NOMO-1 (cell line): ENCODE results near the gene MAN1A2.
A peak's percentile ranks its signal among the peaks of the same experiment; 100 is the strongest.

Source experiments
- DNase-seq, 2 experiments: peaks; one replicate each; lab custom pipeline; 2025; ENCODE audit not compliant: unreplicated experiment in 2 of 2; lab: John Stamatoyannopoulos, UW

MAN1A2 gene

DNA sequence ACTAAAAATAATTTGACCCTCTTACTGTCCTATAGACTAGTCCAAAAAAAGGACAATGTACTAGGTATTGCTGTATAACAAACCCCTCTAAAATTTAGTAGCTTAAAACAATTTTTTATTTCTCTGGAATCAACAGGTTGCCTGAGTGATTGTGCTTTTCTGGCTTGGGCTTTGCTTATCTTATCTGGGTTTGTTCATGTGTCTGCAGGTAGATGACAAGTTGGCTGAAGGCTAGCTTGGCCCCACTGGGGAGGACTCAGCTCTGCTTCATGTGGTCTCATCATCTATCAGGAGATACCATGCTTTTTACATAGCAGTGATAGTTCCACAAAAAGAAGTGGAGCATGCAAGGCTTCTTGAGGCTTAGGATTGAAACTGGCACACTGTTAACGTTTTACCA is 114.2 kb downstream of the MAN1A2 start:
- DNase-seq: no peak

DNA sequence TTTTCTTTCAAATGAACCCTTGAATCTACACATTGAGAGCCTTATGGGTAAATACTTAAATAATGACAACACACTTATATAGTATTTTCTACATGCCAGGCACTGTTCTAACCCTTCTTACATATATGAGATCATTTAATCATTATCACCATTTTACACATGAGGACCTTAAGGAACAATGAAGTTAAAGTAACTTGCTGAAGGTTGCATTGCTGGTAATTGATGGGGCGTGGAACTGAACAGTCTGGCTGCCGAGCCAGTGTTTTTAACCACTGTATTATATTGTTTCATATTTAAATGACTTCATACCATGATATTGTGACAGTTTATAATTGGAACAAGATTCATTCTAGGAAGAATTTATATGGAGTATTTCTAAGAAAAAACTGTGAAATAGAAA is 126.7 kb downstream of the MAN1A2 start:
- no peak for DNase-seq

DNA sequence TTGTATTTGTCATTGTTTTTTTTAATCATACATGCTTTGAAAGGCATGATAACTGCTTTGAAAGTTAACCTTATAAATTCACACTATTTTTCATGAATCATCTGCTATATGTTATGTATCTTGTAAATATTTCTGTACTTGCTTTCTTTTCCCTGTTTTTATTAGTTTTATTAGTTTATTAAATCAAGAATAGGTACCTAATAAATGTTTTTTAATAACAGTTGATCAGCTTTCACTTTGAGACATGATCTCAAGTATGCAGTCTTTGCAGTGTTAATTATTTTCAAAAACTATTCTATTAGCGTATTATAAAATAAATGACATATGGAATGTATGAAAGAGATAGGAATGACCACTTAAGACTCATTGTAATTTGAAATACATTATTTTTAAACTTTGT is 127.8 kb downstream of the MAN1A2 start:
- no peak for DNase-seq

DNA sequence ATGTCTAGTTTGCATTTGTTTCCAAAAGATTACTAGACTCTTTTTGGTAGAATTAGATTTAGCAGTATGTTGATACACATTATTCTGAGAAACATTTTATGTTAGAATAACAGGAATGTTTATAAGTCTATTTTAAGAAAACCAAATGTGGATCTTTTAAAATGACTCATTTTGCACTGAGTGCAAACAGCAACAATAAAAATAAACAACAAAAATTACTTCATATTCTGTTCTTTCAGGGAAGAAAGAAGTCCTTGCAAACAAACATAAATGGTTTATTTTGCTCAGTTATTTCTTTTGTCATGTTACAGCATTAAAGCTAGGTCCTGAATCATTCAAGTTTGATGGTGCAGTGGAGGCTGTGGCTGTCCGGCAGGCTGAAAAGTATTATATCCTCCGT is 131.8 kb downstream of the MAN1A2 start:
- DNase-seq: no peak

DNA sequence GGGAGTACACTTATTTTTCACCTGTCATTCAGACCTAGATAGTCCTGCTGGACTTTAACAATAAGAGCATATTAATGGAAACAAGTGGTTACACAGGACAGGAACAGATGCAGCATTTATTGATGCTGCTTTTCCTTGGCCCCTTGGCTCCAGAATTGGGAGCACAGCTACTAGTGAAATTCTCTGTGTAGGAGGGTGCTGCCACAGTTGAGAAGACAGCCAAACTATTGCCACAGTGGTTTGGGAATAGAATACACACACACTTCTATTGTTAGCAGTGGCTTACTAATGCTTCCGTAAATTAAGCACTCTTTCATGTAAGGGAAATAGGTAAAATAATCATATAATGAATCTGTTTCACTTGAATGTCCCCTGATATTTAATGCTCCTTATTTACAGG is 133.3 kb downstream of the MAN1A2 start:
- no peak for DNase-seq

DNA sequence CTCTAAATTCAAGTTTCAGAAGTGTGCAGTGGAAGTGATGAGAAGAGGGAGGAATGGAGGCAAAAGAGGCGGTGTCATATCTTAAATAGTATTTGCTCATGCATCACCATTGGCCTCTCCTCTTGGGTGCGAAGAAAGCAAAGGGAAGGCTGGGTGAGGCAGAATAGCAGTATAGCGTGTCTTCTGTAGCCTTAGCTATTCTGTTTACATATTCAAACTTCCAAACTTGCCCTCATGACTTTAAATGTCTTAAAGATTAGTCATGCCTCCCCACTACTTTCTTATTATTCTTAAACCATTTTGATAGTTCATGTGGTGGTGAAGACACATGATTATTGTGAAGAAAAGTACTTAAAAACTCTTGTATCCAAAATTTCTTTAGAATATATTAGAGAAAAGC is 134.0 kb downstream of the MAN1A2 start:
- DNase-seq: no peak

DNA sequence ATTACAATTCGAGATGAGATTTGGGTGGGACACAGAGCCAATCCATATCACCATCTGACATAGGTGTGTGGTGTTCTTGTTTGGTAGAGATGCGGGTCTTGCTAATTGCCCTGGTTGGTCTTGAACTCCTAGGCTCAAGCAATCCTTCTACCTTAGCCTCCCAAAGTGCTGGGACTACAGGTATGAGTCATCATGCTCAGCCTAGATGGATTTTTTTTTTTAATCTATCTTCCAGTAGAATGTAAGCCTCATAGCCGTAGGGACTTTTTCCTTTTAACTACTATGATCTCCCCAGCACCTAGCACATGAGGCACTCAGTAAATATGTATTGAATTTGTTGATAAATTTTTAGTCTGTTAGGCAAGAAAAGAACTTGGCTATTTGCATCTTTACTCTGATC is 144.0 kb downstream of the MAN1A2 start:
- DNase-seq: no peak

DNA sequence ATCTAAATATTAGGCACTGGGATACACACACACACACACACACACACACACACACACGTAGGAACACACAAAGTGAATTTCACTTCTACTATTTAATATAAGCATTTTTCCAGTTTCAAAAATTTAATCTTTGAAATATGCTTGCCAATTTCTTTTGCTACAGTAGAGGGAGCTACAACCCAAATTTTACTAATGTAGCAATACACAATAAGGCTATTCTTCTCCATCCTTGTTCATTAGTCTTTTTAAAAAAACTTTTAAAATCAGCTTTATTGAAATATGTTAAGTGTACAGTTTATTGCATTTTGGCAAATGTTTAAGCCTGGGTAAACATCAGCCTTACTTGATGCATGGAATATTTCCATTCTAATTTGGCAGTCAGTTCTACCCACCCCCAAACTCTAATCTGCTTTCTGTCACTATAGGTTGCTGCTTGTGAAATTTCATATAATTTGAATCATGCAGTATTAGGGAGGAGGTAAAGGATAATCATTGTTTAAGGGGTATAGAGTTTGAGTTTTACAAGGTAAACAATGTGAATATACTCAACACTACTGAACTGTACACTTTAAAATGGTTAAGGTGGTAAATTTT is 145.6 kb downstream of the MAN1A2 start:
- peak in 1 of 2 experiments; percentile 42 for DNase-seq

DNA sequence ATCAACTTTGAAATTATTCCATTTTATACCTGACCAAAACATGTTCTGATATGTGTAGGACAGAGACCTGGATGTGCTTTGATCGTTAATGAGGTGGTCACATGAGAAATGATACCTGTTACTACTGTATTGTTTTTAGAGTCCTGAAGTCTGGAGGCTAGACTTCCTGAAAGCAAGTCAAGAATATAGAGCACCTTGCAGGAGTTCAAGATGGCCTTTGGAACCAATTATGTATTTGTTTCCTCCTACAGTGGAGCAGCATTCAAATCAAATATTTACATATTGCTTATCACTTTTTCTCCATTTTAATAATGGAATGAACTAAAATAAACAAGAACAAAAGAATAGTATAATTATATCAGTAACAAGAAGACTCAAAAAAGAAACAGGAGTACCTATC is 155.9 kb downstream of the MAN1A2 start:
- DNase-seq: no peak

DNA sequence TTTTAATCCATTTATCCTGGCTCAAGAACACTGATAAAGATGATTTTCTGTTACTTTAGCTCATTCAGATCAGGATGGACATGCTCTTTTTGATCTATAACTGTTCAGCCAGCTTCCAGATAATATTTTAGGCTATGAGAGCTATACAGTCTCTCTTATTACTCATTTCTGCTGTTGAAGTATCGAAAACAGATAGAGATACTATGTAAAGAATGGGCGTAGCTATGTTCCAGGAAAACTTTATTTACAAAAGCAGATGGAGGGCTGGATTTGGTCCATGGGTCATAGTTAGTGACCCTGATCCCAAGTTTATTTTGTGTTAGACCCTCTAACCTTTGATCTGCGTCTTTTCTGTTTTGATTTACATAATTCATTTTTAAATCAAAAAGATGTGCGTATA is 159.8 kb downstream of the MAN1A2 start:
- DNase-seq: no peak

DNA sequence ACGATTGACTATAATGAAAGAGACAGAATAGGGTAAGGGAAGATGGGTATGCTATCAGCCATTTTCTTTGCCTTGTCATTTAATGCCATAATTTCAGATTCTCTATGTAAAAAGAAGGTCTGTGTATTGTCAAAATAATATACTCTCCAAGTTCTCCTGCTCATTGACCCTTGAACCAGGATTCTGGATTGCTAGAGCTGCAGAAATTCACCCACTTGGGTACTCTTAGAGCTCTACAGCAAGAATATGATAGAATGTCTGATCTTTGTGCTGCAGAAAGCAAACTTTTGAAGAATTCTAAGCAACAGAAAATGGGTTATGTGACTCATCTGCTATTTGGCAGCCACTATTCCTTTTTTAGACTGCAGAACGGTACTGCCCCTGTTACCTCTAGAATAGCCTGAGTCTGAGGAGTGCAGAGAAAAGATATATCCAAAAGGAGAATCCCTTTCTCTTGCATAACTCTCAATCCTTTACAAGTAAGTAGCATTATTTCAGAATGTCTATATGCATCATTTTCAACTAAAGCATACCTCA is 160.4 kb downstream of the MAN1A2 start:
- no peak for DNase-seq

DNA sequence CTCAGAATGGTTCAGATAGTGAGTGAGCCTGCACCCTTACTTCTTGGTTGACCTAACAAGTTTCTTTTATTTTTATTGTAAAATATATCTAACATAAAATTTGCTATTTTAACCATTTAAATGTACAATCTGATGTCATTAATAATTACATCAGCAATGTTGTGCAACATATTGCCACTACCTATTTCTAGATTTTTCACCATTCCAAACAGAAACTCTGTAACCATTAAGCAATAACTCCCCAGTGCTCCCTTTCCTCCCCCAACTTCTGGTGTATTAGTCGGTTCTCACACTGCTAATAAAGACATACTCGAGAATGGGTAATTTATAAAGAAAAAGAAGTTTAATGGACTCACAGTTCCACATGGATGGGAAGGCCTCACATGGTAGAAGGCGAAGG is 162.4 kb downstream of the MAN1A2 start:
- no peak for DNase-seq

DNA sequence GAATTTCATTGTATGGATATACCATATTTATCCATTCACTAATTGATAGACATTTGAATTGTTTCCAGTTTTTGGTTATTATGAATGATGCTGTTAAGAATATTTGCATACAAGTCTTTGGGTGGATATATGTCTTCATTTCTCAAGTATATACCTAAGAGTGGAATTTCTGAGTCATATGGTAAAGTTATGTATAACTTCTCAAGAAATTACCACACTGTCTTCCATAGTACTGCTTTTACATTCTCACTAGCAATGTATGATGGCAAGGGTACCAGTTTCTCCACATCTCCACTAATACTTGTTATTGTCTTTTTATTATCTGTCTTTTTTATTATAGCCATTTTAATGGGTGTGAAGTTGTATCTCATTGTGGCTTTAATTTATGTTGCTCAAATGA is 164.0 kb downstream of the MAN1A2 start:
- DNase-seq: no peak

DNA sequence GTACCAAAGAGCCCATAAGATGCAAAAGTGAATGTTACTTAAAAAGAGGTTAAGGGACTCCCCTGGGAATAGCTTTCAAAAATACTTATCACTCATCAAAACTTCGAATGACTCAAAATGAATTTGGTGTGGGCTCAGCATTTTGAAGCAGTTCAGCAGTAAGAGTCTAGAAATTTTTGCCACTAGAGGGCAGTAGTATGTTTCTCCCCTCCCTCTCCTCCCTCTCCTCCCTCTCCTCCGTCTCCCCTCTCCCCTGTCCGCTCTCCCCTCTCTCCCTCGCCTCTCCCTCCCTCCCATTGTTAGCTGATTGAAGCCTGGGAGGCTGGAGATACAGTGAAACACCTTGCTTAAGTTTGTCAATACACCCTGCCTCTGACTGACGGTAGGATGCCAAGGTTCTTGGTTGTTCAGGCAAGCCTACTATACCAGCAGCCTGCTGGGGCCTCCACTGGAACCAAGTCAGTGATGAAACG is 167.8 kb downstream of the MAN1A2 start:
- peak in 1 of 2 experiments; percentile 52 for DNase-seq

DNA sequence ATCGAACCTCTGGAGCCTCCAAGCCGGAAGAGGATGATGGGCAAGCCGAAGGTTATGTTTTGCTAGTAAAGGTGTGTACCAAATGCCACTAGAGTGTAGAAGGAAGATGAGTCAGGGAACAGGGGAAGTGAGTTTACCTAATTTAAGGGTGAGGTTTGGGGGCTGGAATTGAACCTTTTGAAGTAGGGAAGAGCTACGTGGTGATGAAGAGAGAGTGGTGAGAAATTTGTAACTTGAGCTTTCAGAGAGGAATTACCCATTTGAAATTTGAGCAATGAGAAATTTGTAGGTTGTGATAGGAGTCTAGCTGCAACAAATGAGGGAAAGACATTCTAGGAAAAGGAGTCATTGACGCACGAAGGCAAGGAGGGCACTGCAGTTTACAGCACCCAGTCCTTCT is 168.6 kb downstream of the MAN1A2 start:
- no peak for DNase-seq

DNA sequence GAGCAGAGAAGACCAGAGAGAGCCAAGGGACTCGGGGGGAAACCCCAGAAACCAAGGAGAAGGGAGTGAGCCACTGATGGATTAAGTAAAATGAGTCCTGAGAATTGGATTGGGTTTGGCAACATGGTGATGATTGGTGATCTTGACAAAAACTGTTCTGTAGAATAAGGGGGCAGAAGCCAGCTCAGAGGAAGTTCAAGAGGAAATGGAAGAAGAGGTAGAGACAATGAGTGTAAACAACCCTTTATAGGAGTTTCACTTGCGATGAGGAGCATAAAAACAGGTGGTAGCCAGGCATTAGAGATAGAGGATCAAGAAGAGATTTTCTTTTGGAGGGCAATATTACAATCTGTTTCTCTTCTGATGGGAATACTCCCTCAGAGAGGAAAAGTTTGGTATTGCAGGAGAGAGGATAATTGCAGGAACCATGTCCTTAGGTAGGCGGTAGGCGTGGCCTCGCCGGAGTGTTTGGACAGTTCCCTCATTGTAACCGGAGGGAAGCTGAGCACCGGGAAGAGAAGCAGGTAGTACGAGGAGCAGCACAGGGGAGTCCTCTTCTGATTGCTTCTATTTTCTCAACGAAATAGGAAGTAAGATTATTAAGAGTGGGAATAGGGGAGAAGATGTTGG is 170.2 kb downstream of the MAN1A2 start:
- DNase-seq: peak in 1 of 2 experiments; percentile 12

DNA sequence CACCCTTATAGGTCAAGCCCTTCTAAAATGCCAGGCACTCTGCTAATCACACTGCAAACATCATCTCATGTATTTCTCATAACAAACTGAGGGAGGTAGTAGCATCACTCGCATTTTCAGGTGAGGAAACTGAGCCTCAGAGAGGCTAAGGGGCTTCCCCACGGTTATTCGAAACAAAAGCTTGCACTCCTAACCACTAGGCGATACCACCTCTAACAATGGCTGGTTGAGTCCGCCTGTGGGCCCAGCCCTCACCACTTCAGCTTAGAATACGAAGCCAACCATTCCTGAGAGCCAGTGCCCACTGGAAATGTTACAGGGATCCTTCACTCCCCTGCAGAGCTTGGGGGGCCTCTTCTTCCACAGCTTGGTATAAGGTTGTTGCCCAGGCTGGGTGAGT is 173.3 kb downstream of the MAN1A2 start:
- DNase-seq: no peak

DNA sequence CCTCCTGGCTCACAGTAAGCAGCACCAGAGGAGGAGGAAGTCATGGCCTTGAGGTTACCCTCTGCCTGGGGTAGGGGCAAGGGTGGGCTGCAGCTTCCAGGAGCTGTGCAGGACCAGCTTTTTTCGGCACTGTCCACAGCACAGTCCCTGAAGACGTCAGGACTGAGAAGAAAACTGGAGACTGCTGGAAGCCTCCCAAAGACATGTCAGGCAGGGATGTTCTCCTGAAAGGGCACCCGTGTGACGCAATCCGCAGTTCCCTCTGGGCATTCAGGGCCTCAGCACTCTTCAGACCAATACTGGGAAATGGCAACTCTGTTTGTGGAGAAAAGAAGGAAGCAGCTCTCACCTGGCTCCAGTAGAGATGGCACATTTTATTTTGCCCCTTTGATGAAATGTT is 173.8 kb downstream of the MAN1A2 start:
- DNase-seq: no peak

DNA sequence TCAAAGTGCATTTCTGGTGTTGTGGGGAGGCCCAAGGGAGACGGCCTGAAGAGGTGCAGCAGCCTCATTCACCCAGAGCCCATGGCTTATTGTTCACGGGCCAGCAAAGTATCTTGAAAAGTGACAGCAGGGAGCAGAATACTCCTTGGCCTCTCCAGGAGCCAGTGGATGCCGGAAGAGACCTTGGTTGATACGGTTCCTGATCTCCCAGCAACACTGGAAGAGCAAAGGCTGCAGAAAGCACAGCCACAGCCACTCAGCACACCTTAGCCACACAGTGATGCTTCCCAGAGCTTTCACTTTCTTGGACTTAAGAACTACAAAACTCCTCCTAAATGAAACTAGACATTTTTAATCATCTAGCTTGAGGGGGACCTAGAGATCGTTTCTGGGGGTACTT is 174.3 kb downstream of the MAN1A2 start:
- DNase-seq: no peak

DNA sequence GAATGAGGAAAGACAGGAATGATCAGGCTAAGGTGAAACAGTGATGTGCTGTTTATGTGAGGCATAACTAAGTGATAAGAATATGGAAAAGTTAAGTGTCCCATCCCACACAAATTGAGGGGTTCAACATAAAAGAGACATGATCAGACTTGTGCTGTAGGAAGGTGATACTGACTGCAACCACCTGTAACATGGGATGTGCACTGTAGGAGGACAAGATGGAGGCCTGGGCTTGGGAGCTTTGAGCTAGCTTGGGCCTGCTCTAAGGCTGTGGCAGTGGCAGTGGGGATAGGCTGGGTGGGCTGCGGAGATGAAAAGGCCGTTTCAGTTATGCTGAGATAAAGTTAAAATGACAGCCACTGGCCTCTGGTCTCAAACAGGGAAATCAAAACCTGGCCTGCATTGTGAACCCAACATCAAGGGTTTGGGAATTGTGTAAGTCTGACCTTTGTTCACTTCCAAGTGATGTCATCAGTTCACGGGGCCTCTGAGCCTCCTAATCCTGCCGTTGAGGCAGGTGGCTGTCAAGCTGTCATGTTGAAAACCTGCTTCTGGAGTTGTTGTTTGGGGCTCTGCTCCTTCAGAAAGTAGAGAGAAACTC is 177.4 kb downstream of the MAN1A2 start:
- DNase-seq: no peak

DNA sequence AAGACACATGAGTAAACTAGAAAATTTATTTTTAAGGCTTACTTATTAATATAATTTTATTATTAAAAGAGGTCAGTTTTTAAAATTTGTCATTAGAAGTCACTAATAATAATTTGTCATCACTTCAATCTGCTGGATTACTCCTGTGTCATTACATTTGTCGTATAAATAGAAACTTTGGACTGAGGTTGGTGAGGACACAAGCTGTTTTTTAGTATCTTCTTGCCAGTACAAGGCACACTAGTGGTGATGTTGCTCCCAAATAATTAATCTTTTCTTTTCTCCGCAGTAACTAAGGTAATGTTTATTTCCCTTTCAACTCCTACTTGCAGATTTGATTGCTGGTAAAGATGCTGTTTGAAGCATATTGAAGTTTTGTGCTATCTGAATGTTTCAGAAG is 179.2 kb downstream of the MAN1A2 start:
- DNase-seq: no peak

DNA sequence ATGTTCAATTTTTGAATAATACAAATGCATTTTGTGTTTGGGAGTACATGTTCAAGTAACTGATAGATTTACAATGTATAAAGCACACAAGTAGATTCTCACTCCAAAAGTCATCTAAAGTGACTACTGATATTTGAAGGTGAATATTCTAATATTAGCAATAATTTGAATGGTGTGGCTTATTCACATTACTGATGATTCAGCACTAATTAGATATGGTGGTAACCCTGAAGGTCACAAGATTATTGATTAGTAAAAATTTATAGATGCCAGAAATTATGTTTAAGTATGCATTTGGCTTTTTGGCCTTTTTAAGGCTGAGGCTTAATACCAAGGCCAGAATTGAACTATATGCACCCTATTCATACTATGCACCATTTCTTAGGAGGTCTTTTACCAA is 186.2 kb downstream of the MAN1A2 start:
- DNase-seq: no peak
